ENCODE data around the gene NDUFS1.
A peak's percentile ranks its signal among the peaks of the same experiment; 100 is the strongest.
"Not testable (repeated sequence)": the region's sequence is repeated elsewhere in the genome, so short reads cannot be mapped to it uniquely, and the experiment has no call there.

NDUFS1 gene

GRCh38 chr2:206159346-206160124 is at the start of gene NDUFS1, which contains the start of gene EEF1B2:
TSS of gene NDUFS1 (minus strand) at chr2:206159444. CDS start at chr2:206153678, 5,766 bp downstream.
TSS of gene EEF1B2 (plus strand) at chr2:206159895. CDS start at chr2:206159980, 85 bp downstream.
- H3K27ac ChIP-seq = peak within 1 kb of the TSS; percentile 91
- TF ChIP-seq, protein P1, sequence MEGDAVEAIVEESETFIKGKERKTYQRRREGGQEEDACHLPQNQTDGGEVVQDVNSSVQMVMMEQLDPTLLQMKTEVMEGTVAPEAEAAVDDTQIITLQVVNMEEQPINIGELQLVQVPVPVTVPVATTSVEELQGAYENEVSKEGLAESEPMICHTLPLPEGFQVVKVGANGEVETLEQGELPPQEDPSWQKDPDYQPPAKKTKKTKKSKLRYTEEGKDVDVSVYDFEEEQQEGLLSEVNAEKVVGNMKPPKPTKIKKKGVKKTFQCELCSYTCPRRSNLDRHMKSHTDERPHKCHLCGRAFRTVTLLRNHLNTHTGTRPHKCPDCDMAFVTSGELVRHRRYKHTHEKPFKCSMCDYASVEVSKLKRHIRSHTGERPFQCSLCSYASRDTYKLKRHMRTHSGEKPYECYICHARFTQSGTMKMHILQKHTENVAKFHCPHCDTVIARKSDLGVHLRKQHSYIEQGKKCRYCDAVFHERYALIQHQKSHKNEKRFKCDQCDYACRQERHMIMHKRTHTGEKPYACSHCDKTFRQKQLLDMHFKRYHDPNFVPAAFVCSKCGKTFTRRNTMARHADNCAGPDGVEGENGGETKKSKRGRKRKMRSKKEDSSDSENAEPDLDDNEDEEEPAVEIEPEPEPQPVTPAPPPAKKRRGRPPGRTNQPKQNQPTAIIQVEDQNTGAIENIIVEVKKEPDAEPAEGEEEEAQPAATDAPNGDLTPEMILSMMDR (IDR thresholded peaks at IDR 0.05; ENCODE audit: low read depth, low read length, missing control alignments) = peak; percentile 1
- peak within 1 kb of the TSS; percentile 93 for H3K4me3 ChIP-seq (ENCODE audit: low read depth, low read length)
- peak; percentile 97 for DNase-seq
- in situ Hi-C loops (cut with HindIII; ENCODE audit: low pct_ligation_motif_present, low sequenced_read_pairs) = no loop called here
- no peaks in the 10 kb centered on the region for H3K27me3 ChIP-seq (replicated peaks)
- H3K36me3 ChIP-seq (replicated peaks) = peaks cover 34% of the 10 kb centered on the region

- no peak for DNase-seq
- TF ChIP-seq, protein P1 (IDR thresholded peaks at IDR 0.05; ENCODE audit: low read depth, low read length, missing control alignments) = no peak
Measured at GRCh38 chr2:206208900-206209299, 49.7 kb upstream of the NDUFS1 start.

GRCh38 chr2:206207316-206207715 is 48.1 kb upstream of the NDUFS1 start:
- H3K27ac ChIP-seq; H3K36me3 ChIP-seq (replicated peaks); H3K27me3 ChIP-seq (replicated peaks); in situ Hi-C loops (cut with HindIII; ENCODE audit: low pct_ligation_motif_present, low sequenced_read_pairs); H3K4me3 ChIP-seq (ENCODE audit: low read depth, low read length); DNase-seq: not testable (repeated sequence)

More at GRCh38 chr2:206208900-206209299, 49.7 kb upstream of the NDUFS1 start:
- Histone ChIP-seq H3K27me3 (replicated peaks) (no peaks in the 10 kb centered on the region), H3K36me3 (replicated peaks) (no peaks in the 10 kb centered on the region), H3K4me3 (ENCODE audit: low read depth, low read length) (no peak overlapping the region), H3K27ac (no peak overlapping the region)
- in situ Hi-C loops (cut with HindIII; ENCODE audit: low pct_ligation_motif_present, low sequenced_read_pairs) = no loop called here

DNA sequence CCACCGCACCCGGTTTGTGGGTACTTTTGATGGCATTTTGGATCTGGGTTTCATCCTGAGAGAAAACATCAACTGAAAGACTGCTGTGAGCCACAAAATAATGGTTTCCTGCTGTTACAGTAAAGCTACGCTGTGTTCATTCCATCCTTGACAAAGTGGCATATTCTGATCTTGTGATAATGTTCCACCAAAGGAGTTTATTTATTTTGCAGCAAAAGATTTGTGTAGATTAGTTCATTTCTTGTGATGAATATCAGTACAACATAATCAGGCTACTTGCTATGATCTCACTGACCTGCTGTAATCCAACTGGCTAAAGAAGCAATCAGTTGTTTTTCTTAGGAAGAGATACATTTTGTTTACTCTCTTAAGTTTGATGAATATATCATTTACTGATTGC is 45.5 kb upstream of the NDUFS1 start:
- Histone ChIP-seq H3K27ac (no peak overlapping the region), H3K27me3 (replicated peaks) (no peaks in the 10 kb centered on the region), H3K36me3 (replicated peaks) (no peaks in the 10 kb centered on the region), H3K4me3 (ENCODE audit: low read depth, low read length) (no peak overlapping the region)
- DNase-seq = no peak
- in situ Hi-C loops (cut with HindIII; ENCODE audit: low pct_ligation_motif_present, low sequenced_read_pairs) = no loop called here
- TF ChIP-seq, protein P1 (IDR thresholded peaks at IDR 0.05; ENCODE audit: low read depth, low read length, missing control alignments) = no peak

DNA sequence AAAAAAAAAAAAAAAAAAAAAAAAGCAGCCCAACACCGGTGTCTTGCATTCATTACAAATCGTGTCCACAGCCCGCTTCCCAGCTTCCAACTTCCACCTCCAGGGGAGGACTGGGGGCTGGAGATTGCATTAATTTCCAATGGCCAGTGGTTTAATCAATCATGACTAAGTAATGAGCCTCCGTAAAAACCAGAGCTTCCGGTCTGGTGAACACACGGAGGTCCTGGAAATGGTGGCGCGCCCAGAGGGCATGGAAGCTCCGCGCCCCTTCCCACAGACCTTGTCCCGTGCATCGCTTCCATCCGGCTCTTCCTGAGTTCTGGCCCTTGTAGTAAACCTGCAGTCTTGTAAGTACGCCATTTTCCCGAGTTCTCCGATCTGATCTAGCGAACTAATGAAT is 44.1 kb upstream of the NDUFS1 start:
- in situ Hi-C loops (cut with HindIII; ENCODE audit: low pct_ligation_motif_present, low sequenced_read_pairs) = no loop called here
- no peak overlapping the region for H3K27ac ChIP-seq
- H3K4me3 ChIP-seq (ENCODE audit: low read depth, low read length) = no peak overlapping the region
- TF ChIP-seq, protein P1 (IDR thresholded peaks at IDR 0.05; ENCODE audit: low read depth, low read length, missing control alignments) = no peak
- no peak for DNase-seq
- H3K27me3 ChIP-seq (replicated peaks) = no peaks in the 10 kb centered on the region
- H3K36me3 ChIP-seq (replicated peaks) = no peaks in the 10 kb centered on the region

DNA sequence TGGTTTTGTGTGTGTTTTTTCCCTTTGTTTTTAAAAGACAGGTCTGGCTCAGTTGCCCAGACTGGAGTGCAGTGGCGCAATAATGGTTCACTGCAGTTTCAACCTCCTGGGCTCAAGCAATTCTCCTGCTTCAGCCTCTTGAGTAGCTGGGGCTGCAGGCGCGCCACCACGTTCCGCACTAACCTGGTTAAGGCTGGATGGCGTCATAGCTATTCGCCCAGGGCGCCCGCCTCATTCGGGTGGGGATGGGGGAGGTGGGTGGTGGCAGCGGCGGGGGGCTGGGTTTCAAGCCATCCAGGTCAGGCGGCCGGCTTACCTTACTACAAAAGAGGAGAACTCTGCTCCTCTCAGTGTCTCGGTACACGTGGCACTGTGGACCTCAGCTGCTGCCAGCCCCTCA is 43.2 kb upstream of the NDUFS1 start:
- in situ Hi-C loops (cut with HindIII; ENCODE audit: low pct_ligation_motif_present, low sequenced_read_pairs) = no loop called here
- Histone ChIP-seq H3K27me3 (replicated peaks) (no peaks in the 10 kb centered on the region), H3K4me3 (ENCODE audit: low read depth, low read length) (no peak overlapping the region), H3K36me3 (replicated peaks) (no peaks in the 10 kb centered on the region), H3K27ac (no peak overlapping the region)
- TF ChIP-seq, protein P1 (IDR thresholded peaks at IDR 0.05; ENCODE audit: low read depth, low read length, missing control alignments) = no peak
- no peak for DNase-seq

All from brain microvascular endothelial cell (primary cell).